Caco-2 (cell line): ENCODE data around the gene MTERF4. TPM values are rescaled to one million over a fixed set of nuclear protein-coding genes. Genes with fewer than 3 reads are reported as not detected.

Experiments used
- BruUV-seq: library from RNA; stranded (reverse); fragments of 400-500 nt; replicated peaks from 2 replicates; lab custom pipeline; 2021; lab: Mats Ljungman, UMichigan
- CTCF ChIA-PET: fragments of 300-600 bp; sonication (Branson Sonifier 250); formaldehyde crosslinking; loops from one replicate; lab custom pipeline; 2022; ENCODE audit warnings: antibody characterized with exemption; lab: Charles Lee
- POLR2A ChIA-PET: fragments of 300-600 bp; sonication (Branson Sonifier 250); formaldehyde crosslinking; loops from one replicate; lab custom pipeline; 2022; ENCODE audit warnings: antibody characterized with exemption; lab: Charles Lee
- DNase-seq, 2 experiments: peaks; one replicate each; pipeline versions ENCODE4 v3.0.0 to v3.0.0-alpha.2; 2020 to 2022
- H3K27me3 ChIP-seq: replicated peaks from 2 replicates; pipeline ENCODE4 v1.6.0; 2011; ENCODE audit warnings: low read length; ENCODE audit not compliant: control insufficient read depth, insufficient read depth
- H3K36me3 ChIP-seq: 2 replicates; pipeline ENCODE4 v1.5.1; 2011; ENCODE audit warnings: low read length; ENCODE audit not compliant: control insufficient read depth, insufficient read depth
- H3K4me1 ChIP-seq: fragments of 250-450 bp; sonication (Bioruptor Pico); 2 replicates; pipeline ENCODE4 v1.5.1; 2020; ENCODE audit warnings: mild to moderate bottlenecking
- H3K4me3 ChIP-seq: 2 replicates; pipeline ENCODE4 v1.5.1; 2011; ENCODE audit warnings: low read depth, mild to moderate bottlenecking, control low read depth, low read length
- H3K9me3 ChIP-seq: fragments of 250-450 bp; sonication (Bioruptor Pico); 2 replicates; pipeline ENCODE4 v1.5.1; 2020; ENCODE audit warnings: mild to moderate bottlenecking, moderate library complexity
- H3K27ac Mint-ChIP-seq: one replicate; pipeline ENCODE4 v1.8.0; 2022; ENCODE audit warnings: mixed read lengths; ENCODE audit not compliant: unreplicated experiment
- H3K27me3 Mint-ChIP-seq: one replicate; pipeline ENCODE4 v1.8.0; 2022; ENCODE audit warnings: mixed read lengths; ENCODE audit not compliant: insufficient read depth, unreplicated experiment
- H3K36me3 Mint-ChIP-seq: one replicate; pipeline ENCODE4 v1.8.0; 2022; ENCODE audit warnings: mild to moderate bottlenecking, mixed read lengths; ENCODE audit not compliant: insufficient read depth, unreplicated experiment
- H3K4me1 Mint-ChIP-seq: one replicate; pipeline ENCODE4 v1.8.0; 2022; ENCODE audit warnings: low read depth, mixed read lengths; ENCODE audit not compliant: unreplicated experiment
- H3K4me3 Mint-ChIP-seq: one replicate; pipeline ENCODE4 v1.8.0; 2022; ENCODE audit warnings: mild to moderate bottlenecking, moderate library complexity, mixed read lengths; ENCODE audit not compliant: unreplicated experiment
- H3K9me3 Mint-ChIP-seq: one replicate; pipeline ENCODE4 v1.8.0; 2022; ENCODE audit warnings: mixed read lengths; ENCODE audit not compliant: unreplicated experiment
- intact Hi-C: fragments of 100-400 bp; cut with micrococcal nuclease; formaldehyde crosslinking; loops from one replicate; pipeline ENCODE4 v1.10.0; 2022; ENCODE audit not compliant: unreplicated experiment
- total RNA-seq: library from RNA; stranded (reverse); gene quantifications from 2 replicates; pipeline ENCODE4 v1.2.3, GENCODE V29; 2022
- TF ChIP-seq, protein P1 (sequence below), 2 experiments: fragments of 200-600 bp in 1 of 2; IDR thresholded peaks; 1 replicate in 1 of 2; 2 replicates in 1 of 2; pipeline versions ENCODE4 v1.5.1 to v1.8.0; 2011 to 2022; ENCODE audit warnings: antibody characterized with exemption in 1 of 2, control low read depth in 1 of 2, inconsistent platforms in 1 of 2, low read depth in 1 of 2, low read length in 1 of 2, mild to moderate bottlenecking in 1 of 2, moderate library complexity in 1 of 2; ENCODE audit not compliant: insufficient read depth in 1 of 2, severe bottlenecking in 1 of 2, unreplicated experiment in 1 of 2

The MTERF4 gene
- total RNA-seq, 1 experiment from 2014 or later: 22.2 TPM

DNA sequence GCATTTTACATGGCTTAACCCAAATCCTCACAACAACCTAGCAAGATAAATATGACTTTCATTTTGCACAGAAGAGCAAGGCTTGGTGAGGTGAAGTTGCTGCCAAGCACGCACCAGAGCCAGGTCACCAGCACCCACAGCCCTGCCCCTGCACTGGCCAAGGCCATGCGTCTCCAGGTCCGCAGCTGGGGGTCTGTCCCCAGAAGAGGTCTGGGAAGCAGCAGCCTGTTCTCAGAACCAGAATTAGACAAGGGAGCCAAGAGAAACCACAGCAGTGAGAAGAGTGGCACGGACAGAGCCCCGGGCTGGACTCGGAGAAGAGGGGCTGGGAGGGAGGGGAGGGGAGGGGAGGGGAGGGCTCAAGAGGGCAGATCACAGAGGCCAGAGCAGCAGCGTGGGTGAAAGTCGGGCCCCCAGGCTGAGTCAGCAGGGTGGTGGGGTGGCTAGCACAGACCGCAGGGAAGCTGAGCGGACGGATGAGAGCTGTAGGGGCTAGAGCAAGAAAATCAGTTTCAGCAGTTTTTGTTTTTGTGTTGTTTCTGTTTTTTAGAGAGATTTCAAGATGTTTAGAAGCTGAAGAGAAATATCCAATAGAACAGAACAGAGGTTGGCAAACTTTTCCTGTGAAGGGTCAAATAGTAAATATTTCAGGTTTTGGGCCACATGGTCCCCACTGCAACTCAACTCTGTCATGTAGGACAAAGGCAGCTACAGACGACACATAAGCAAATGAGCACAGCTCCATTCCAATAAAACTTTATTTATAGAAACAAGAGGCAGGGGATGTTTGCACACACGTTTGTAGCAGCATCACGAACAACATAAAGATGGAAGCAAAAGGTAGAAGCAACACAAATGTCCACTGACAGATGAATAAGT is 7.4 kb upstream of the MTERF4 start:
- intact Hi-C loops: no loop called here
- no peaks in the 10 kb centered on the region for H3K4me1 ChIP-seq
- CTCF ChIA-PET: no interaction called here
- no peaks in the 10 kb centered on the region for H3K9me3 ChIP-seq
- TF ChIP-seq, protein P1, sequence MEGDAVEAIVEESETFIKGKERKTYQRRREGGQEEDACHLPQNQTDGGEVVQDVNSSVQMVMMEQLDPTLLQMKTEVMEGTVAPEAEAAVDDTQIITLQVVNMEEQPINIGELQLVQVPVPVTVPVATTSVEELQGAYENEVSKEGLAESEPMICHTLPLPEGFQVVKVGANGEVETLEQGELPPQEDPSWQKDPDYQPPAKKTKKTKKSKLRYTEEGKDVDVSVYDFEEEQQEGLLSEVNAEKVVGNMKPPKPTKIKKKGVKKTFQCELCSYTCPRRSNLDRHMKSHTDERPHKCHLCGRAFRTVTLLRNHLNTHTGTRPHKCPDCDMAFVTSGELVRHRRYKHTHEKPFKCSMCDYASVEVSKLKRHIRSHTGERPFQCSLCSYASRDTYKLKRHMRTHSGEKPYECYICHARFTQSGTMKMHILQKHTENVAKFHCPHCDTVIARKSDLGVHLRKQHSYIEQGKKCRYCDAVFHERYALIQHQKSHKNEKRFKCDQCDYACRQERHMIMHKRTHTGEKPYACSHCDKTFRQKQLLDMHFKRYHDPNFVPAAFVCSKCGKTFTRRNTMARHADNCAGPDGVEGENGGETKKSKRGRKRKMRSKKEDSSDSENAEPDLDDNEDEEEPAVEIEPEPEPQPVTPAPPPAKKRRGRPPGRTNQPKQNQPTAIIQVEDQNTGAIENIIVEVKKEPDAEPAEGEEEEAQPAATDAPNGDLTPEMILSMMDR (IDR thresholded peaks at IDR 0.05; ENCODE audit: insufficient read depth in 1 of 2, low read depth in 1 of 2, low read length in 1 of 2, severe bottlenecking in 1 of 2, unreplicated experiment in 1 of 2): no peak
- H3K4me3 ChIP-seq: no peak overlapping the region
- no TSS peak for BruUV-seq
- no peak for DNase-seq
- H3K36me3 ChIP-seq: no peaks in the 10 kb centered on the region
- Mint-ChIP-seq H3K9me3 (no peaks in the 10 kb centered on the region), H3K27me3 (no peaks in the 10 kb centered on the region), H3K36me3 (no peaks in the 10 kb centered on the region), H3K4me3 (no peak overlapping the region), H3K4me1 (no peaks in the 10 kb centered on the region), H3K27ac (no peak overlapping the region)
- no peaks in the 10 kb centered on the region for H3K27me3 ChIP-seq
- POLR2A ChIA-PET: no interaction called here

DNA sequence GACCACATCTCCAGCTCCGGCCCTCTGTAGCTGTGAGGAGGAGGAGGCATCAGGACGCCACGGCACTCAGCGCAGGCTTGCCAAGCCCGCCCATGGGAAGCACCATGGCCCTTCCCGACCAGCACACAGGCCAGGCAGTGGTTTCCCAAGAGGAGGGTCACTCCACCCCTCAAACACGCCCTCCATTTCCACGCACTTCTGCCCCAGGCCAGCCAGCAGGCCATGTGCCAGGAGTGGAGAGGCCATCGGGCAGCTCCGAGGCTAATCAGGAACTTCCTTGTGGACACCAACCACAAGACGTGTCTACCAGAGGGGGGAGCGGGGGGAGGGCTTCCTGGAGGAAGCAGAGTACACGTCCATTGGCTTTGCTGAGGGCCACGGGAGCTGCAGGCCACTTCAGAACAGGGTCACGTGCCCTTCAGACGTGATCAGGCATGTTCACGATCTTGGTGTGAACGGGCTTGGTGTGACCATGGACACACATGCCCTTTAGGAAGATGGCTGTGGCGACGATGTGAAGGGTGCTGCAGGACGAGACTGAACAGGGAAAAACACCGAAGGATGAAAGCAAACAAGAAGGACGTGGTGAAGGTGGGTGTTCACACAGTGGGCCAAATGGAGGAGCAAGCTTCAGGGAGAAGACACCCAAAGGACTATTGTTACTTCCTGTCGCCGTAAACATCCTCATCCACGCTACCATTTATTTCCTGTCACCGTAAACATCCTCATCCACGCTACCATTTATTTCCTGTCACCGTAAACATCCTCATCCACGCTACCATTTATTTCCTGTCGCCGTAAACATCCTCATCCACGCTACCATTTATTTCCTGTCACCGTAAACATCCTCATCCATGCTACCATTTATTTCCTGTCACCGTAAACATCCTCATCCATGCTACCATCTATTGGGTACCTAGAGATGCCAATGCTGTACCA is 6.5 kb upstream of the MTERF4 start:
- no peaks in the 10 kb centered on the region for H3K36me3 Mint-ChIP-seq

More for the DNA sequence above, 6.5 kb upstream of the MTERF4 start:
- no peak overlapping the region for H3K4me3 Mint-ChIP-seq
- no peak overlapping the region for H3K4me3 ChIP-seq
- POLR2A ChIA-PET: no interaction called here
- no peaks in the 10 kb centered on the region for H3K9me3 ChIP-seq
- CTCF ChIA-PET: no interaction called here
- intact Hi-C loops: no loop called here
- no peaks in the 10 kb centered on the region for H3K4me1 Mint-ChIP-seq
- no peak overlapping the region for H3K27ac Mint-ChIP-seq
- DNase-seq: no peak
- H3K4me1 ChIP-seq: no peaks in the 10 kb centered on the region
- no peaks in the 10 kb centered on the region for H3K27me3 Mint-ChIP-seq
- H3K9me3 Mint-ChIP-seq: no peaks in the 10 kb centered on the region
- no peaks in the 10 kb centered on the region for H3K36me3 ChIP-seq
- TF ChIP-seq, protein P1 (IDR thresholded peaks at IDR 0.05; ENCODE audit: insufficient read depth in 1 of 2, low read depth in 1 of 2, low read length in 1 of 2, severe bottlenecking in 1 of 2, unreplicated experiment in 1 of 2): no peak
- no peaks in the 10 kb centered on the region for H3K27me3 ChIP-seq
- BruUV-seq: no TSS peak
